GM19467 (cell line): ENCODE data around the gene F7.

Source experiments
- ATAC-seq: cut with Tn5 transposase; IDR thresholded peaks from one replicate; pipeline ENCODE4 v1.9.1; 2021; ENCODE audit warnings: mild to moderate bottlenecking, moderate library complexity; ENCODE audit not compliant: unreplicated experiment

The F7 gene

GRCh38 chr13:113086031-113086750 lies 19.4 kb upstream of the F7 start:
- ATAC-seq = no peak

- ATAC-seq = no peak
These were observed 18.3 kb upstream of the F7 start for GRCh38 chr13:113086991-113087922.

DNA sequence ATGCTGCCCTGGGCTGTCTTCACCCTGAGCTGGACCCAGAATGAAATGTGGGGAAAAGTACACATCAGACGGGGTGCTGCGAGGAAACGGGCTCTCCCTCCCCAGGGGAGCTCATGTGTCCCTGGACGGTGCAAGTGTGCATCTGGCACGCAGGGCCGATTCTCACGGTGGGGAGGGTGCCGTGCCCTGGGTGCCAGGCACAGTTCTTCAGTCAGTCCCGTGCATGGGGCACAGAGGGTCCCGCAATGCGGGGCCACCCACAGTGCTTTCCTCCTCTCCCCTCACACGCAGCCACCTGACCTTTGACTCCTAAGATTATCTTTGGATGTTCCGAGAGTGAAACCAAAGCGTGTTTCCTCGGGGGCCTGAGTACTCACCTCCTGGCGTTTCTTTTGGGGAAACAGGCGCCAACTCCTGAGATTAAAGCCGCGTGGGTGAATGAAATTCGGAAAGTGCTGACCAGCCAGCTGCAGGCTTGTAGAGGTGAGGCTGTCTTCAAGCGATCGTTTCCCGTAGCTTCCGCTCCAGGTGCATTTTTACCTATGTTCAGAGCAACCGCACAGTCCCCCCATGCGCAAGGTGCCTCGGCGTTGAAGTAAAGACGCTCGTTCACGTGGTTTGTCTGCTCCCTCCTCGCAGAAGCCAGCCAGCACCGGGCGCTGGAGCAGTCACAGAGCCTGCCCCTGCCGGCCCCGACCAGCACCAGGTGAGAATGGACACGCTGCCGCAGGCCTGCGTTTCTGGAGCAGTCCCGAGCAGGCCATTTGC lies 17.5 kb upstream of the F7 start:
- ATAC-seq = no peak

GRCh38 chr13:113088691-113089020 lies 16.9 kb upstream of the F7 start:
- no peak for ATAC-seq

DNA sequence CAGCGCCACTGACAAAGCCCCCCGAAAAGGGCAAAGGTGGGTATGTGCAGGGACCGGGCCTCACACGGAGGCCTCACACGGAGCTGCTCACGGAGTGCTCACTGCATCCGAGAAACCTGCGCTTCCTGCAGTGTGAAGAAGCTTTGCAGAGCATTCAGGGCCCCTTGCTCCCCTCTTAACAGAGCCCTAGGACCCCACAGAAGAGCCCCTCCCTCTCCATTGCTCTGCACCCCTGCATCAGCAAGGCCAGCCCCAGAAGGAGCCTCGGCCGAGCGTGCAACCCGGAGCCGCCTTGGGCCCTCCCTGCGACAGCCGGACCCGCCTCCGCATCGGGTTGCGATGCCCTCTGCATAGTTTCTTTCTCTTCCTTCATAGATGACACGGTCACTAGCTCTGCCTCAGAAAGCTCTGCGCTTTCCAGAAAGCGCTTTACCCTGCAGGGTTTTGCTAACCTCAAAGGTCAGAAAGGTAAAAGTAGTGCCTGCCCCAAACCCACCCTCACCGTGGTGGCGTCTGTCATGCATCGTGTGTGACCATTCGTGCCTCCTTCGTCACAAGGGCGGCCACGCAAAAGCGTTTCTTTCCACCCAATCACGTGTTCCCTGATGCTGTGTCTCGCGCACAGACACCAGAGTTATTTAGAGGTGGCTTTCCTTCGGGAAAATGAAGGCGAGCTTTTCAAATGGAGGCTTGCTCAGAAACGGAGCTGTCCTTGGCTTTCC lies 15.7 kb upstream of the F7 start:
- ATAC-seq = no peak

GRCh38 chr13:113090415-113090770 lies 15.2 kb upstream of the F7 start:
- no peak for ATAC-seq

DNA sequence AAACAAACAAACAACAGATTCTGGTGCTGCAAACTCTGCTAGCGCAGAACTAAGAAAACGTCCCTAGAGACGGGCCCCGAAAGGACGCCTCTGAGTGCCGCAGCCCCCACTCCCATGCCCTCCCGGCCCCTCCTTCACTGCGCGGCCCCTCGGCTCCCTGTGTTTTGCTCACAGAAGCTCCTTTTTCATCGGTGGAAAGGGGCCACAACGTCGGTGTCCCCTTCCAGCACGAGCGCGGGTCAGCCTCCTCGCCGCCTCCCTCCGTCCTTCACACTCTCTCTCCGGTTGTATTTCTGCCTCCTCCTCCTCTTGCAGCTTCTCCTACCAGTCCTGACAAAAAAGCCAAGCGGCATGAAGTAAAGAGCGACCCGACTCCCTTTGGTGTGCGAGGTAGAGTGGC lies 14.8 kb upstream of the F7 start:
- no peak for ATAC-seq

DNA sequence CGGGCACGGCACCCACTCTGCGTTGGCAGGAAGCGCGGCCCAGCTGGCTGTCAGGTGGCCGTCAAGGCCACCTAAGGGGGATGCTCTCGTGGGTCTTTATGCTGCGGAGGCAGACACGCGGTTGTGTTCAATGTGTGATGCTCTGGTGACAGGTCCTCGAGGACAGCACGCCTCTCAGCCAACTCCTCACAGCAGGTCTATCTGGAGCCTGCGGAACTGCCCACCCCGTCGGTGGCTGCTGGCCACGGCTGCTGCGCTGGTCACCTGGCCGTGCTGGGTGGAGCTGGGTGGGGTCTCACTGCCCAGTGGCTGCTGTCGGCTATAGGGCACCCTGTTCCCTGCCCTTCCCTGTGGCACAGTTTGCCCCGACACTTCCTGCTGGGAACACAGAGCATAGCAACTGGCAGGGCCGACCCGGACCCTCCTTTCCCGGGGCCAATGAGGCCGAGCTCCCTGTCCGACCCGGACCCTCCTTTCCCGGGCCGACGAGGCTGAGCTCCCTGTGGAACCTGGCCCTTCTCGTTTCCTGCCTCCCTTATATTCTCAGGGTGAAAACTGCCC lies 14.3 kb upstream of the F7 start:
- no peak for ATAC-seq

GRCh38 chr13:113091891-113092775 lies 13.5 kb upstream of the F7 start:
- no peak for ATAC-seq

- no peak for ATAC-seq
These were observed 12.6 kb upstream of the F7 start for GRCh38 chr13:113092776-113093579.

- ATAC-seq = no peak
These were observed 11.8 kb upstream of the F7 start for GRCh38 chr13:113093580-113094409.

- no peak for ATAC-seq
These were observed 11.2 kb upstream of the F7 start for GRCh38 chr13:113094410-113094800.

- no peak for ATAC-seq
These were observed 10.2 kb upstream of the F7 start for GRCh38 chr13:113095146-113096051.

GRCh38 chr13:113096052-113096744 lies 9.4 kb upstream of the F7 start:
- no peak for ATAC-seq

DNA sequence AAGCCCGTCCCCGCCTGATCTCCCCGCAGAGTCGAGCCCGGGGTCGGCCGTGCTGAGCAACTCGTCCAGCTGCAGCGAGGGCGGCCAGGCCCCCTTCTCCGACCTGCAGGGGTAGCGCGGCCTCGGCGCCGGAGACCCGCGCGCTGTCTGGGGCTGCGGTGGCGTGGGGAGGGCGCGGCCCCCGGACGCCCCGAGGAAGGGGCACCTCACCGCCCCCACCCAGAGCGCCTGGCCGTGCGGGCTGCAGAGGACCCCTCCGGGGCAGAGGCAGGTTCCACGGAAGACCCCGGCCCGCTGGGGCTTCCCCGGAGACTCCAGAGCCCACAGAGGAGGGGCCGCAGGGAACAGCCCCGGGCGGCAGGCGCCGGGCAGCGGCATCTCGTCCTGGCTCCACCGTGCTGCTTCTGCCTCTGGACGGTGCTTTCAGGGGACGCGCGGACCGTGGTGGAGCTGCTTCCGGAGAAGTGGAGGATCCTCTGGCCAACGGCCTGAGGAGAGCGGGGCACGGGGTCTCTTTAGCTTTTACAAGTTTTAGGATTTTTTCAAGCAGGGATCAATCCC lies 8.8 kb upstream of the F7 start:
- no peak for ATAC-seq

DNA sequence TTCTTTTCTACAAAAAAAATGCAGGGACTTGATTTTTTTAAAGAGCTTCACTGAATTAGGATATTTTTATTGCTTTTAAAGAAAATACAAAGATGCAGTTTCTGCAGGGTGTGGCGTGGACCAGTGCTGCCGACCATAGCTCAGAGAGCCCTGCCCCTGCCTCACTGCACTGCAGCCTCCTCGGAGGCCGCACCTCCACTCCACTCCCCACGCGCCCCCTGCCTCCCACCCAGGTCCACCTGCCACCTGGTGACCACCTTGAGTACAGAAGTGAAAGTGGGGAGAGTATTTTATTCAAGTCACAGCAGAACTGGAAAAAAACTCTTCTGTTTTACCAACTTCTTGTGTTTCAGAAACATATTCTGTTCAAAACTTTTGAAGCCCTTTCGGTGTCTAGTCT lies 7.9 kb upstream of the F7 start:
- ATAC-seq = no peak
